Endothelial cell of umbilical vein (primary cell): Measurements from ENCODE around the gene ZNF334. TPM values are rescaled to one million over a fixed set of nuclear protein-coding genes. Genes with fewer than 3 reads are reported as not detected.

Experiments used
- BruUV-seq: library from RNA; stranded (reverse); fragments of 400-500 nt; replicated peaks from 2 replicates; lab custom pipeline; 2021; lab: Mats Ljungman, UMichigan
- CTCF ChIA-PET: fragments of 300-600, 350-600 bp; sonication (Branson Sonifier 250); formaldehyde crosslinking; loops from one replicate; lab custom pipeline; 2021; ENCODE audit warnings: antibody characterized with exemption, inconsistent platforms; lab: Charles Lee
- POLR2A ChIA-PET: fragments of 300-600, 350-600 bp; sonication (Branson Sonifier 250); formaldehyde crosslinking; loops from one replicate; lab custom pipeline; 2021; ENCODE audit warnings: antibody characterized with exemption, inconsistent platforms; lab: Charles Lee
- DNase-seq: peaks from one replicate; pipeline ENCODE4 v3.0.0-alpha.2; 2011; ENCODE audit warnings: low read depth, low spot score
- FAIRE-seq: peaks from 2 replicates; lab custom pipeline; 2011; peaks lifted over from hg19 to GRCh38; lab: Jason Lieb, UNC
- H2AFZ ChIP-seq: 2 replicates; pipeline ENCODE4 v1.6.0; 2012; ENCODE audit warnings: low read depth, low read length, control low read depth, inconsistent platforms
- H3K27ac ChIP-seq: 2 replicates; pipeline ENCODE4 v1.5.1; 2011; ENCODE audit warnings: low read depth, mild to moderate bottlenecking, control low read depth, low read length, moderate library complexity; ENCODE audit not compliant: insufficient read depth
- H3K27me3 ChIP-seq, 2 experiments: 2 replicates each; pipeline versions ENCODE4 v1.6.0 to v1.6.1; 2011; ENCODE audit warnings: low read length in 2 of 2, mixed read lengths in 1 of 2; ENCODE audit not compliant: control insufficient read depth in 2 of 2, insufficient read depth in 2 of 2
- H3K36me3 ChIP-seq, 2 experiments: 2 replicates in 1 of 2; 3 replicates in 1 of 2; pipeline ENCODE4 v1.5.1; 2011; ENCODE audit warnings: low read length in 2 of 2, mild to moderate bottlenecking in 1 of 2, moderate library complexity in 1 of 2; ENCODE audit not compliant: control insufficient read depth in 2 of 2, insufficient read depth in 2 of 2; ENCODE audit errors: extremely low read depth in 1 of 2
- H3K4me1 ChIP-seq: 3 replicates; pipeline ENCODE4 v1.5.1; 2011; ENCODE audit warnings: mild to moderate bottlenecking, low read length; ENCODE audit not compliant: control insufficient read depth, insufficient read depth; ENCODE audit errors: extremely low read depth
- H3K4me2 ChIP-seq: 2 replicates; pipeline ENCODE4 v1.6.1; 2011; ENCODE audit warnings: low read length, control low read depth, mixed read lengths; ENCODE audit not compliant: insufficient read depth
- H3K4me3 ChIP-seq, 3 experiments: fragments of 200-600 bp in 1 of 3; sonication (generic), shearing (Covaris generic) in 1 of 3; replicated peaks in 1 of 3; 2 replicates each; pipeline ENCODE4 v1.5.1; 2011 to 2016; ENCODE audit warnings: control low read depth in 3 of 3, low read length in 3 of 3, mild to moderate bottlenecking in 2 of 3, inconsistent platforms in 1 of 3, low read depth in 1 of 3, moderate library complexity in 1 of 3; ENCODE audit not compliant: insufficient read depth in 1 of 3
- H3K79me2 ChIP-seq: 2 replicates; pipeline ENCODE4 v1.6.0; 2012; ENCODE audit warnings: low read length, inconsistent platforms; ENCODE audit not compliant: control insufficient read depth, insufficient read depth
- H3K9ac ChIP-seq: replicated peaks from 2 replicates; pipeline ENCODE3; 2011; ENCODE audit warnings: low read length, control low read depth; ENCODE audit not compliant: insufficient read depth; ENCODE audit errors: extremely low read depth
- H3K9me1 ChIP-seq: replicated peaks from 3 replicates; pipeline ENCODE4 v1.6.0; 2011; ENCODE audit warnings: mild to moderate bottlenecking, low read length; ENCODE audit not compliant: control insufficient read depth, insufficient read depth; ENCODE audit errors: extremely low read depth
- H3K9me3 ChIP-seq: replicated peaks from 2 replicates; pipeline ENCODE4 v1.5.1; 2012; ENCODE audit warnings: low read length, inconsistent platforms; ENCODE audit not compliant: control insufficient read depth, insufficient read depth
- H4K20me1 ChIP-seq: replicated peaks from 2 replicates; pipeline ENCODE3; 2011; ENCODE audit warnings: mild to moderate bottlenecking, low read length; ENCODE audit not compliant: control insufficient read depth, insufficient read depth; ENCODE audit errors: extremely low read depth
- CTCF ChIP-seq, 2 donors: IDR thresholded peaks; 1 replicate in 1 of 2; 2 replicates in 1 of 2; pipeline ENCODE4 v1.5.1; 2011; ENCODE audit warnings: low read length in 2 of 2, mild to moderate bottlenecking in 2 of 2, moderate library complexity in 2 of 2, control low read depth in 1 of 2, inconsistent platforms in 1 of 2, low read depth in 1 of 2; ENCODE audit not compliant: insufficient read depth in 1 of 2; ENCODE audit errors: extremely low read depth in 1 of 2
- EZH2 ChIP-seq: IDR thresholded peaks from 2 replicates; pipeline ENCODE4 v1.6.1; 2012; ENCODE audit warnings: borderline replicate concordance, low read depth, mild to moderate bottlenecking, moderate library complexity, low read length, inconsistent platforms; ENCODE audit not compliant: severe bottlenecking
- FOS ChIP-seq: IDR thresholded peaks from 2 replicates; pipeline ENCODE4 v1.6.1; 2011; ENCODE audit warnings: mild to moderate bottlenecking, low read length, moderate library complexity, borderline replicate concordance; ENCODE audit not compliant: insufficient read depth
- GATA2 ChIP-seq: IDR thresholded peaks from 2 replicates; pipeline ENCODE4 v1.7.0; 2011; ENCODE audit warnings: low read depth, mild to moderate bottlenecking, moderate library complexity, mixed read lengths, low read length; ENCODE audit not compliant: insufficient read length, insufficient read depth
- JUN ChIP-seq: IDR thresholded peaks from 2 replicates; pipeline ENCODE4 v1.6.1; 2011; ENCODE audit warnings: borderline replicate concordance, low read depth; ENCODE audit not compliant: insufficient read length, insufficient read depth
- MAX ChIP-seq: IDR thresholded peaks from 2 replicates; pipeline ENCODE4 v1.6.1; 2011; ENCODE audit not compliant: insufficient read depth, insufficient read length
- MYC ChIP-seq: IDR thresholded peaks from one replicate; pipeline ENCODE4 v1.6.1; 2011; ENCODE audit warnings: mild to moderate bottlenecking, low read depth, low read length
- POLR2A ChIP-seq: IDR thresholded peaks from 2 replicates; pipeline ENCODE4 v1.6.1; 2012; ENCODE audit warnings: low read depth, mild to moderate bottlenecking, control low read depth, low read length
- POLR2AphosphoS5 ChIP-seq: IDR thresholded peaks from 2 replicates; pipeline ENCODE4 v1.6.1; 2012; ENCODE audit warnings: low read depth, mild to moderate bottlenecking, control low read depth, low read length, moderate library complexity; ENCODE audit not compliant: insufficient read depth
- dilution Hi-C: fragments of 300-500 bp; cut with MboI; formaldehyde crosslinking; loops from one replicate; pipeline ENCODE4 v1.15.0; 2019; ENCODE audit warnings: low sequenced_read_pairs; ENCODE audit not compliant: extremely low pct_ligation_motif_present
- intact Hi-C: fragments of 100-400 bp; cut with micrococcal nuclease; formaldehyde crosslinking; loops from one replicate; pipeline ENCODE4 v1.10.0; 2022
- polyA plus RNA-seq, 4 experiments: library from polyadenylated mRNA; depleted of rRNA in 3 of 4; stranded (reverse) in 3 of 4; unstranded in 1 of 4; fragments of >200 nt; gene quantifications; 2 replicates each; pipeline versions ENCODE4 v1.2.1 to v1.2.3, GENCODE V29; 2011 to 2012; ENCODE audit warnings: missing spikeins in 1 of 4
- total RNA-seq: library from RNA; stranded (reverse); gene quantifications from 2 replicates; pipeline ENCODE4 v1.2.3, GENCODE V29; 2021

Gene ZNF334
- total and polyA plus RNA-seq, 2 donors (not counting 3 experiments of a cell fraction or from before 2014, with no cell fraction given): 0.08 to 1.6 TPM

- no TSS peak for BruUV-seq
- Histone ChIP-seq H3K27me3 (peaks cover 0 to 3% of the 10 kb centered on the region in 2 experiments), H2AFZ (no peak overlapping the region), H3K4me2 (no peak overlapping the region), H3K4me1 (no peaks in the 10 kb centered on the region), H3K27ac (no peak overlapping the region), H3K4me3 (no peak overlapping the region), H3K79me2 (no peaks in the 10 kb centered on the region), H3K9me3 (no peaks in the 10 kb centered on the region), H4K20me1 (no peaks in the 10 kb centered on the region), H3K9me1 (no peaks in the 10 kb centered on the region), H3K36me3 (no peaks in the 10 kb centered on the region), H3K9ac (no peak overlapping the region)
- FAIRE-seq (no peak), DNase-seq (peak; percentile 13)
- ChIA-PET CTCF (interaction anchor here (5.9 kb wide), 1 partner anchor 162 kb away, joined by 49 read pairs; no protein-coding TSS in a partner anchor), POLR2A (no interaction called here)
- TF ChIP-seq CTCF (IDR thresholded peaks at IDR 0.05; ENCODE audit: extremely low read depth in 1 of 2, insufficient read depth in 1 of 2, low read depth in 1 of 2, low read length in 2 of 2) (no peak), JUN (no peak), MAX (no peak), POLR2AphosphoS5 (no peak), GATA2 (no peak), FOS (no peak), MYC (no peak), EZH2 (no peak), POLR2A (no peak)
- intact Hi-C loops (no loop called here), dilution Hi-C loops (no loop called here)
These were observed 6.2 kb upstream of the ZNF334 start for GRCh38 chr20:46519471-46520068.
